Duodenal mucosa (tissue), 2 donors: ENCODE data around the gene VANGL2.

Experiments used
- H3K27ac ChIP-seq: one replicate; pipeline ENCODE4 v1.7.0; 2013; ENCODE audit warnings: low read depth, low read length
- H3K27me3 ChIP-seq, 2 donors: one replicate each; pipeline ENCODE4 v1.7.0; 2013; ENCODE audit warnings: low read length in 2 of 2, control low read depth in 1 of 2; ENCODE audit not compliant: insufficient read depth in 2 of 2, control insufficient read depth in 1 of 2
- H3K36me3 ChIP-seq, 2 donors: one replicate each; pipeline ENCODE4 v1.7.0; 2013; ENCODE audit warnings: low read length in 2 of 2, control low read depth in 1 of 2; ENCODE audit not compliant: insufficient read depth in 2 of 2, control insufficient read depth in 1 of 2
- H3K4me1 ChIP-seq, 2 donors: one replicate each; pipeline ENCODE4 v1.7.0; 2013; ENCODE audit warnings: low read length in 2 of 2, control low read depth in 1 of 2; ENCODE audit not compliant: insufficient read depth in 2 of 2, control insufficient read depth in 1 of 2
- H3K4me3 ChIP-seq, 2 donors: one replicate each; pipeline ENCODE4 v1.7.0; 2013; ENCODE audit warnings: low read length in 2 of 2, low read depth in 1 of 2
- H3K9ac ChIP-seq, 2 donors: one replicate each; pipeline ENCODE4 v1.7.0; 2013; ENCODE audit warnings: low read length in 2 of 2, low read depth in 1 of 2
- H3K9me3 ChIP-seq, 2 donors: one replicate each; pipeline ENCODE4 v1.7.0; 2013; ENCODE audit warnings: low read length in 2 of 2, control low read depth in 1 of 2; ENCODE audit not compliant: control insufficient read depth in 1 of 2

The VANGL2 gene

GRCh38 chr1:160414881-160415280 lies 14.5 kb downstream of the VANGL2 start:
- Histone ChIP-seq H3K4me1 (no peaks in the 10 kb centered on the region), H3K4me3 (no peak overlapping the region), H3K27ac (no peak overlapping the region), H3K9ac (no peak overlapping the region), H3K27me3 (no peaks in the 10 kb centered on the region), H3K9me3 (no peaks in the 10 kb centered on the region), H3K36me3 (peaks cover 3 to 5% of the 10 kb centered on the region in 2 donors)

GRCh38 chr1:160415696-160416290 lies 15.4 kb downstream of the VANGL2 start:
- peaks cover 3 to 9% of the 10 kb centered on the region in 2 donors for H3K36me3 ChIP-seq
- no peaks in the 10 kb centered on the region for H3K27me3 ChIP-seq
- H3K27ac ChIP-seq, result no peak overlapping the region
- H3K9ac ChIP-seq, result no peak overlapping the region
- no peak overlapping the region for H3K4me3 ChIP-seq
- no peaks in the 10 kb centered on the region for H3K9me3 ChIP-seq
- no peaks in the 10 kb centered on the region for H3K4me1 ChIP-seq

DNA sequence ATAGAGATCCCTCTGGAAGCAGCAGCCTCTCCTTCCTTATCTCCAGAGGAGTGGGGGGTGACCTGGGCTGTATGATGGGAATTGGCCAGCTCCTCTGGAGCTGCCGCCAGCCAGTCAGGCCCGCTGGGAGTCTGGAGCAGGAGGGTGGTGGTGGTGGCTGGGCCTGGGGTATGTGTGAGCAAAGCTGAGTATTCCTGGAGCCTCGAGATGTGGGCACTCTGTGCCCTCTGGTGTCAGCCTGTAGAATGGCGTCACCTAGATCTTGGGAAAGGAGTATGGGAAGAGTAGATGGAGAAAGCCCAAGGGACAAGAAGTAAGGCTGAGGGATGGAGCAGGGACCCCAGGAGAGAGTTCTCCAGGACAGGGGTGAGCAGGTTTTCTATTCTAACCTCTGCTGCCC lies 16.0 kb downstream of the VANGL2 start:
- H3K9ac ChIP-seq, result no peak overlapping the region
- no peak overlapping the region for H3K27ac ChIP-seq
- peaks cover 3 to 10% of the 10 kb centered on the region in 2 donors for H3K36me3 ChIP-seq
- no peaks in the 10 kb centered on the region for H3K27me3 ChIP-seq
- no peaks in the 10 kb centered on the region for H3K9me3 ChIP-seq
- no peaks in the 10 kb centered on the region for H3K4me1 ChIP-seq
- H3K4me3 ChIP-seq, result no peak overlapping the region

- Histone ChIP-seq H3K9me3 (no peaks in the 10 kb centered on the region), H3K27me3 (no peaks in the 10 kb centered on the region), H3K36me3 (peaks cover 3 to 10% of the 10 kb centered on the region in 2 donors), H3K4me3 (no peak overlapping the region), H3K4me1 (no peaks in the 10 kb centered on the region), H3K9ac (no peak overlapping the region), H3K27ac (no peak overlapping the region)
Measured at GRCh38 chr1:160418483-160418882, 18.1 kb downstream of the VANGL2 start.

DNA sequence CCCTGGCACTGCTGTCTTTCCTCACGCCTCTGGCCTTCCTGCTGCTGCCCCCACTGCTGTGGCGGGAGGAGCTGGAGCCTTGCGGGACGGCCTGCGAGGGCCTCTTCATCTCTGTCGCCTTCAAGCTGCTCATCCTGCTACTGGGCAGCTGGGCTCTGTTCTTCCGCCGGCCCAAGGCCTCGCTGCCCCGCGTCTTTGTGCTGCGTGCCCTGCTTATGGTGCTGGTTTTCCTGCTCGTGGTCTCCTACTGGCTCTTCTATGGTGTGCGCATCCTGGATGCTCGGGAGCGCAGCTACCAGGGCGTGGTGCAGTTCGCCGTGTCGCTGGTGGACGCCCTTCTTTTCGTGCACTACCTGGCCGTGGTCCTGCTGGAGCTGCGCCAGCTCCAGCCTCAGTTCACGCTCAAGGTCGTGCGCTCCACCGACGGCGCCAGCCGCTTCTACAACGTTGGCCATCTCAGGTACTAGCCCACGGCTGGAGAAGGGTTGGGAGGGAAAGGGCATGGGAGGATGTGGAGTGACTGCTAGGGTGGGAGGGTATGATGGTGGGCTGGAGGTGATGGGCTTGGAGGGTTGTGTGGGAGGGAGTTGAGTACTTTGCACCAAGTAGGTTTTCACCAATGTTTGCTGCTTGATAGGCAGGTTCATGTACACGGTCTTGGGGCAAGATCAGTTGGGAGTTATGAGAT lies 18.9 kb downstream of the VANGL2 start:
- Histone ChIP-seq H3K4me3 (no peak overlapping the region), H3K27me3 (no peaks in the 10 kb centered on the region), H3K27ac (no peak overlapping the region), H3K4me1 (no peaks in the 10 kb centered on the region), H3K36me3 (peaks cover 3 to 15% of the 10 kb centered on the region in 2 donors), H3K9ac (no peak overlapping the region), H3K9me3 (no peaks in the 10 kb centered on the region)

DNA sequence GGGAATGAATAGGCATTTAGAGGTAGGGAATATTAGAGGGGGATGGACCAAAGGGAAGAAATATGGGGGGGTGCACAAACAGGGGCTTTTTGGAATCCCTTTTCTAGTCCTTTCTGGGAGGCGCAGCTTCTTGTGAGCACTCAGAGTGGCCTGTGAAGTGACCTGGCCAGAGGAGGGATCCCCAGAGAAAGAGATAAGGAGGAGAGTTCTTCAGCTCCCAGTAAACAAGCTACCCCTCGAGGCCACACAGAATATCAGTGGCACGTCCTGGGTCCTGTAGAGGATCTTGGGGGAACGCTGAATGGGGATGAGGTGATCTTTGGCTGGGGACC lies 19.4 kb downstream of the VANGL2 start:
- Histone ChIP-seq H3K27ac (no peak overlapping the region), H3K4me1 (no peaks in the 10 kb centered on the region), H3K9ac (no peak overlapping the region), H3K36me3 (peaks cover 3 to 15% of the 10 kb centered on the region in 2 donors), H3K9me3 (no peaks in the 10 kb centered on the region), H3K27me3 (no peaks in the 10 kb centered on the region), H3K4me3 (no peak overlapping the region)

- no peak overlapping the region for H3K27ac ChIP-seq
- H3K9ac ChIP-seq, result no peak overlapping the region
- H3K4me3 ChIP-seq, result no peak overlapping the region
- H3K9me3 ChIP-seq, result no peaks in the 10 kb centered on the region
- no peaks in the 10 kb centered on the region for H3K4me1 ChIP-seq
- no peaks in the 10 kb centered on the region for H3K27me3 ChIP-seq
- H3K36me3 ChIP-seq, result peaks cover 3 to 16% of the 10 kb centered on the region in 2 donors
Measured at GRCh38 chr1:160420881-160421842, 20.8 kb downstream of the VANGL2 start.

- H3K27me3 ChIP-seq, result no peaks in the 10 kb centered on the region
- H3K9ac ChIP-seq, result no peak overlapping the region
- H3K36me3 ChIP-seq, result peaks cover 6 to 17% of the 10 kb centered on the region in 2 donors
- H3K4me3 ChIP-seq, result no peak overlapping the region
- no peaks in the 10 kb centered on the region for H3K4me1 ChIP-seq
- H3K27ac ChIP-seq, result no peak overlapping the region
- H3K9me3 ChIP-seq, result no peaks in the 10 kb centered on the region
Measured at GRCh38 chr1:160421881-160422280, 21.5 kb downstream of the VANGL2 start.

DNA sequence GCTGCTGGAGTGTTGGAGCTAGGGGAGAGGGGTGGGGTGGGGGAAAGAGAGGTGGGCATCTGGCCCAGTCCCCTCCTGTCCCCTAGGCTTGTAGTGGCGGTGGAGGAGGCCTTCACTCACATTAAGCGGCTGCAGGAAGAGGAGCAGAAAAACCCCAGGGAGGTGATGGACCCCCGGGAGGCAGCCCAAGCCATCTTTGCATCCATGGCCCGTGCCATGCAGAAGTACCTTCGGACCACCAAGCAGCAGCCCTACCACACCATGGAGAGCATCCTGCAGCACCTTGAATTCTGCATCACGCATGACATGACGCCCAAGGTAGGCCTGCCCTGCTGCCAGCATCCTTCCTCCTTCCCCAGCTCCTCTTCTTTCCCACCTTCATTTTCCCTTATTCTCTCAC lies 23.6 kb downstream of the VANGL2 start:
- no peaks in the 10 kb centered on the region for H3K9me3 ChIP-seq
- H3K4me1 ChIP-seq, result peaks cover 8 to 9% of the 10 kb centered on the region in 2 donors
- no peak overlapping the region for H3K4me3 ChIP-seq
- no peak overlapping the region for H3K9ac ChIP-seq
- H3K27ac ChIP-seq, result no peak overlapping the region
- no peaks in the 10 kb centered on the region for H3K27me3 ChIP-seq
- H3K36me3 ChIP-seq, result peaks cover 5 to 14% of the 10 kb centered on the region in 2 donors

- H3K9me3 ChIP-seq, result no peaks in the 10 kb centered on the region
- H3K4me3 ChIP-seq, result no peak overlapping the region
- no peak overlapping the region for H3K9ac ChIP-seq
- H3K4me1 ChIP-seq, result peaks cover 19% of the 10 kb centered on the region in 2 donors
- H3K36me3 ChIP-seq, result peaks cover 3 to 7% of the 10 kb centered on the region in 2 donors
- H3K27me3 ChIP-seq, result no peaks in the 10 kb centered on the region
- H3K27ac ChIP-seq, result no peak overlapping the region
Measured at GRCh38 chr1:160425847-160426246, 25.5 kb downstream of the VANGL2 start.
